Endothelial cell (in vitro differentiated cells): ENCODE measurements around the gene SCFD2. TPM values are rescaled to one million over a fixed set of nuclear protein-coding genes. Genes with fewer than 3 reads are reported as not detected.

ENCODE experiments used
- DNase-seq: peaks from one replicate; pipeline ENCODE4 v3.0.0; 2021; ENCODE audit warnings: low spot score
- H3K27ac Mint-ChIP-seq: one replicate; pipeline ENCODE4 v1.8.0; 2021; ENCODE audit warnings: mixed read lengths, inconsistent platforms; ENCODE audit not compliant: unreplicated experiment
- H3K27me3 Mint-ChIP-seq: one replicate; pipeline ENCODE4 v1.8.0; 2021; ENCODE audit warnings: mild to moderate bottlenecking, moderate library complexity, mixed read lengths, inconsistent platforms; ENCODE audit not compliant: unreplicated experiment
- H3K36me3 Mint-ChIP-seq: one replicate; pipeline ENCODE4 v1.8.0; 2021; ENCODE audit warnings: mild to moderate bottlenecking, low read depth, mixed read lengths, inconsistent platforms; ENCODE audit not compliant: unreplicated experiment
- H3K4me1 Mint-ChIP-seq: one replicate; pipeline ENCODE4 v1.8.0; 2021; ENCODE audit warnings: mild to moderate bottlenecking, mixed read lengths, inconsistent platforms; ENCODE audit not compliant: unreplicated experiment
- H3K4me3 Mint-ChIP-seq: one replicate; pipeline ENCODE4 v1.8.0; 2021; ENCODE audit warnings: mild to moderate bottlenecking, mixed read lengths, inconsistent platforms; ENCODE audit not compliant: unreplicated experiment
- H3K9me3 Mint-ChIP-seq: one replicate; pipeline ENCODE4 v1.8.0; 2021; ENCODE audit warnings: mixed read lengths, inconsistent platforms; ENCODE audit not compliant: unreplicated experiment
- total RNA-seq: library from RNA; stranded (reverse); fragmentation: NEBNext Ultra II Directional; extraction: Animal tissue kit (Norgen Biotek cat#: 25700); gene quantifications from one replicate; pipeline ENCODE4 v1.2.1, GENCODE V29; 2021; ENCODE audit not compliant: unreplicated experiment
- TF ChIP-seq, protein P1 (sequence below): fragments of 200-600 bp; sonication (generic); IDR thresholded peaks from one replicate; pipeline ENCODE4 v1.5.0; 2021; ENCODE audit warnings: antibody characterized with exemption; ENCODE audit not compliant: unreplicated experiment

SCFD2 gene
- total RNA-seq, 1 donor from 2014 or later, result 13.6 TPM

DNA sequence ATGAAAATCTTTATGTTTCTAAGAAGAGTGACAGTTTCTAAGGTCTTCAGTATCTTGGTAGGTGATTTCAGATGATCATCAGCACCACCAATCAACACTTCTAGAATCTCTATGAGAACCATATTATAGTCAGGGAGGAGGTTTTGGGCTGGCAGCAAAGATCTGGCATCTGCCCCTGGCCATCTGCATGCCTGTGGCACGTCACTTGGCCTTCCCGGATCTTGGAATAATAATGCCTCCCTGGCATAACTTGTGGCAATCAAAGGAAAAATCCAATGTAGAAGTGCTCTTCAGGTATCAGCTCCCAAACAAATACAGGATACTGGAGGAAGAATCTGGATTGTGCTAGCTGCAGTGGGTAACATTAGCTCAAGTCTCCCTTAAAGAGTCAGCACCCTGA, 446.4 kb downstream of the SCFD2 start:
- Mint-ChIP-seq H3K4me1 (peaks cover 3% of the 10 kb centered on the region), H3K36me3 (no peaks in the 10 kb centered on the region), H3K27me3 (no peaks in the 10 kb centered on the region), H3K27ac (no peak overlapping the region), H3K4me3 (no peak overlapping the region), H3K9me3 (no peaks in the 10 kb centered on the region)
- DNase-seq, result no peak
- TF ChIP-seq, protein P1, sequence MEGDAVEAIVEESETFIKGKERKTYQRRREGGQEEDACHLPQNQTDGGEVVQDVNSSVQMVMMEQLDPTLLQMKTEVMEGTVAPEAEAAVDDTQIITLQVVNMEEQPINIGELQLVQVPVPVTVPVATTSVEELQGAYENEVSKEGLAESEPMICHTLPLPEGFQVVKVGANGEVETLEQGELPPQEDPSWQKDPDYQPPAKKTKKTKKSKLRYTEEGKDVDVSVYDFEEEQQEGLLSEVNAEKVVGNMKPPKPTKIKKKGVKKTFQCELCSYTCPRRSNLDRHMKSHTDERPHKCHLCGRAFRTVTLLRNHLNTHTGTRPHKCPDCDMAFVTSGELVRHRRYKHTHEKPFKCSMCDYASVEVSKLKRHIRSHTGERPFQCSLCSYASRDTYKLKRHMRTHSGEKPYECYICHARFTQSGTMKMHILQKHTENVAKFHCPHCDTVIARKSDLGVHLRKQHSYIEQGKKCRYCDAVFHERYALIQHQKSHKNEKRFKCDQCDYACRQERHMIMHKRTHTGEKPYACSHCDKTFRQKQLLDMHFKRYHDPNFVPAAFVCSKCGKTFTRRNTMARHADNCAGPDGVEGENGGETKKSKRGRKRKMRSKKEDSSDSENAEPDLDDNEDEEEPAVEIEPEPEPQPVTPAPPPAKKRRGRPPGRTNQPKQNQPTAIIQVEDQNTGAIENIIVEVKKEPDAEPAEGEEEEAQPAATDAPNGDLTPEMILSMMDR, result no peak

GRCh38 chr4:52917817-52918216, 448.0 kb downstream of the SCFD2 start:
- H3K4me1 Mint-ChIP-seq, result no peaks in the 10 kb centered on the region
- H3K36me3 Mint-ChIP-seq, result no peaks in the 10 kb centered on the region
- no peaks in the 10 kb centered on the region for H3K9me3 Mint-ChIP-seq
- H3K27ac Mint-ChIP-seq, result no peak overlapping the region
- H3K4me3 Mint-ChIP-seq, result no peak overlapping the region
- no peaks in the 10 kb centered on the region for H3K27me3 Mint-ChIP-seq
- TF ChIP-seq, protein P1, result no peak
- no peak for DNase-seq

- H3K9me3 Mint-ChIP-seq, result no peaks in the 10 kb centered on the region
- TF ChIP-seq, protein P1, result no peak
- H3K4me3 Mint-ChIP-seq, result no peak overlapping the region
- no peak overlapping the region for H3K27ac Mint-ChIP-seq
- H3K27me3 Mint-ChIP-seq, result no peaks in the 10 kb centered on the region
- H3K36me3 Mint-ChIP-seq, result no peaks in the 10 kb centered on the region
- no peak for DNase-seq
- H3K4me1 Mint-ChIP-seq, result peaks cover 4% of the 10 kb centered on the region
Observed at GRCh38 chr4:52915730-52916300, 450.0 kb downstream of the SCFD2 start.

- H3K36me3 Mint-ChIP-seq, result no peaks in the 10 kb centered on the region
Observed at GRCh38 chr4:52915191-52915590, 450.7 kb downstream of the SCFD2 start.

GRCh38 chr4:52914051-52914605, 451.7 kb downstream of the SCFD2 start:
- Mint-ChIP-seq H3K27me3 (no peaks in the 10 kb centered on the region), H3K9me3 (no peaks in the 10 kb centered on the region), H3K4me3 (no peak overlapping the region), H3K27ac (no peak overlapping the region), H3K36me3 (no peaks in the 10 kb centered on the region), H3K4me1 (peaks cover 4% of the 10 kb centered on the region)
- DNase-seq, result no peak
- TF ChIP-seq, protein P1, result no peak

More at GRCh38 chr4:52915191-52915590, 450.7 kb downstream of the SCFD2 start:
- no peak overlapping the region for H3K27ac Mint-ChIP-seq
- H3K4me1 Mint-ChIP-seq, result peaks cover 4% of the 10 kb centered on the region
- H3K4me3 Mint-ChIP-seq, result no peak overlapping the region
- no peak for DNase-seq
- TF ChIP-seq, protein P1, result no peak
- no peaks in the 10 kb centered on the region for H3K27me3 Mint-ChIP-seq
- H3K9me3 Mint-ChIP-seq, result no peaks in the 10 kb centered on the region
